ENCODE results near the gene BATF3.

Gene BATF3

GRCh38 chr1:212690816-212691403, 8.7 kb downstream of the BATF3 start:
- TF ChIP-seq RAD21 (IDR thresholded peaks at IDR 0.05; ENCODE audit: low read depth) = no peak
- TF ChIP-seq NFIC (IDR thresholded peaks at IDR 0.05) = no peak
- TF ChIP-seq CREB1 (IDR thresholded peaks at IDR 0.05; ENCODE audit: low read depth) = no peak
- TF ChIP-seq EP300 (IDR thresholded peaks at IDR 0.05; ENCODE audit: borderline replicate concordance) = no peak
- TF ChIP-seq TAF1 (IDR thresholded peaks at IDR 0.05; ENCODE audit: low read depth) = no peak
- TF ChIP-seq TCF12 (IDR thresholded peaks at IDR 0.05; ENCODE audit: low read depth) = no peak
- TF ChIP-seq YY1 (IDR thresholded peaks at IDR 0.05; ENCODE audit: low read depth) = no peak
- TF ChIP-seq FOXM1 (IDR thresholded peaks at IDR 0.05; ENCODE audit: borderline replicate concordance, low read depth) = no peak
- TF ChIP-seq ZBTB7A (IDR thresholded peaks at IDR 0.05; ENCODE audit: low read depth) = no peak
- no peak for TF ChIP-seq USF1 (IDR thresholded peaks at IDR 0.05)
- TF ChIP-seq REST (IDR thresholded peaks at IDR 0.05; ENCODE audit: low read depth) = no peak
- TF ChIP-seq MAX (IDR thresholded peaks at IDR 0.05) = no peak
- no peak for TF ChIP-seq TEAD4 (IDR thresholded peaks at IDR 0.05)

GRCh38 chr1:212689758-212690529, 9.7 kb downstream of the BATF3 start:
- TF ChIP-seq ZBTB7A (IDR thresholded peaks at IDR 0.05; ENCODE audit: low read depth) (no peak), REST (IDR thresholded peaks at IDR 0.05; ENCODE audit: low read depth) (no peak), FOXM1 (IDR thresholded peaks at IDR 0.05; ENCODE audit: borderline replicate concordance, low read depth) (no peak), RAD21 (IDR thresholded peaks at IDR 0.05; ENCODE audit: low read depth) (no peak), MAX (IDR thresholded peaks at IDR 0.05) (no peak), TEAD4 (IDR thresholded peaks at IDR 0.05) (no peak), NFIC (IDR thresholded peaks at IDR 0.05) (no peak), YY1 (IDR thresholded peaks at IDR 0.05; ENCODE audit: low read depth) (no peak), TAF1 (IDR thresholded peaks at IDR 0.05; ENCODE audit: low read depth) (no peak), EP300 (IDR thresholded peaks at IDR 0.05; ENCODE audit: borderline replicate concordance) (no peak), USF1 (IDR thresholded peaks at IDR 0.05) (no peak), TCF12 (IDR thresholded peaks at IDR 0.05; ENCODE audit: low read depth) (no peak), CEBPB (IDR thresholded peaks at IDR 0.05) (no peak), EGR1 (IDR thresholded peaks at IDR 0.05) (no peak), CREB1 (IDR thresholded peaks at IDR 0.05; ENCODE audit: low read depth) (no peak)

GRCh38 chr1:212689196-212689725, 10.4 kb downstream of the BATF3 start:
- TF ChIP-seq EP300 (IDR thresholded peaks at IDR 0.05; ENCODE audit: borderline replicate concordance) (no peak), RAD21 (IDR thresholded peaks at IDR 0.05; ENCODE audit: low read depth) (no peak), TCF12 (IDR thresholded peaks at IDR 0.05; ENCODE audit: low read depth) (no peak), CREB1 (IDR thresholded peaks at IDR 0.05; ENCODE audit: low read depth) (no peak), CEBPB (IDR thresholded peaks at IDR 0.05) (no peak), MAX (IDR thresholded peaks at IDR 0.05) (no peak), FOXM1 (IDR thresholded peaks at IDR 0.05; ENCODE audit: borderline replicate concordance, low read depth) (no peak), EGR1 (IDR thresholded peaks at IDR 0.05) (no peak)

GRCh38 chr1:212688341-212689047, 11.1 kb downstream of the BATF3 start:
- TF ChIP-seq NFIC (IDR thresholded peaks at IDR 0.05) (no peak), FOXM1 (IDR thresholded peaks at IDR 0.05; ENCODE audit: borderline replicate concordance, low read depth) (no peak), CREB1 (IDR thresholded peaks at IDR 0.05; ENCODE audit: low read depth) (no peak), EGR1 (IDR thresholded peaks at IDR 0.05) (no peak), TEAD4 (IDR thresholded peaks at IDR 0.05) (no peak), EP300 (IDR thresholded peaks at IDR 0.05; ENCODE audit: borderline replicate concordance) (no peak), USF1 (IDR thresholded peaks at IDR 0.05) (no peak), TCF12 (IDR thresholded peaks at IDR 0.05; ENCODE audit: low read depth) (no peak), MAX (IDR thresholded peaks at IDR 0.05) (no peak), ZBTB7A (IDR thresholded peaks at IDR 0.05; ENCODE audit: low read depth) (no peak), REST (IDR thresholded peaks at IDR 0.05; ENCODE audit: low read depth) (no peak), TAF1 (IDR thresholded peaks at IDR 0.05; ENCODE audit: low read depth) (no peak), YY1 (IDR thresholded peaks at IDR 0.05; ENCODE audit: low read depth) (no peak), RAD21 (IDR thresholded peaks at IDR 0.05; ENCODE audit: low read depth) (no peak), CEBPB (IDR thresholded peaks at IDR 0.05) (no peak)
